ENCODE measurements around the gene CDC14B. TPM values are rescaled to one million over a fixed set of nuclear protein-coding genes. Genes with fewer than 3 reads are reported as not detected.
A peak's percentile ranks its signal among the peaks of the same experiment; 100 is the strongest.
"Not testable (repeated sequence)": the region's sequence is repeated elsewhere in the genome, so short reads cannot be mapped to it uniquely, and the experiment has no call there.

The CDC14B gene
- total and polyA plus RNA-seq, 3 donors from 2014 or later = 33.1 to 44.0 (median 33.7) TPM

DNA sequence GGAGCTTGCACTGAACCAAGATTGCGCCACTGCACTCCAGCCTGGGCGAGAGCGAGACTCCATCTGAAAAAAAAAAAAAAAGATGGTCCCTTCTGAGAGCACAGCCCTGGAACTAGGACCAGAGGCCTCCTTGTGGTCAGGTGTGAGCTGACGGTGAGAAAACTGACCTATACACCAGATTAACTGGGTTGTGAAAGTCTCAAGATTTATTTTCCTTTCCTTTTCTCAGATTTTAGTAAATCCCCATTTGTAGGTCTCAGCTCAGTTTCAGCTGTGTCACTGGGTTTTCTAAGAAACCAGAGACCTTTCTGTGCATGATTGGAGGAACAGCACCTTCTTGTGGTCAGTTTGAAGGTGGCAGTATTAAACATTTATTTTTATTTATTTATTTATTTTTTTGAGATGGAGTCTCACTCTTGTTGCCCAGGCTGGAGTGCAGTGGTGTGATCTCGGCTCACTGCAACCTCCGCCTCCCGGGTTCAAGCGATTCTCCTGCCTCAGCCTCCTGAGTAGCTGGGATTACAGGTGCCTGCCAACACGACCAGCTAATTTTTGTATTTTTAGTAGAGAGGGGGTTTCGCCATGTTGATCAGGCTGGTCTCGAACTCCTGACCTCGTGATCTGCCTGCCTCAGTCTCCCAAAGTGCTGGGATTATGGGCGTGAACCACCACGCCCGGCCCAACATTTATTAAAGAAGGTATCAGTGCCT is 47.2 kb upstream of the CDC14B start:
- not testable (repeated sequence) for H3K9me3 ChIP-seq; H3K36me3 ChIP-seq (ENCODE audit: low read depth, missing control alignments); H3K4me3 ChIP-seq; H3K27me3 ChIP-seq; H3K4me1 ChIP-seq; H3K27ac ChIP-seq
- WGBS, 2 donors = 68 to 69% methylated on average over 12 to 15 of the region's 15 CpGs
- TF ChIP-seq, protein P1, sequence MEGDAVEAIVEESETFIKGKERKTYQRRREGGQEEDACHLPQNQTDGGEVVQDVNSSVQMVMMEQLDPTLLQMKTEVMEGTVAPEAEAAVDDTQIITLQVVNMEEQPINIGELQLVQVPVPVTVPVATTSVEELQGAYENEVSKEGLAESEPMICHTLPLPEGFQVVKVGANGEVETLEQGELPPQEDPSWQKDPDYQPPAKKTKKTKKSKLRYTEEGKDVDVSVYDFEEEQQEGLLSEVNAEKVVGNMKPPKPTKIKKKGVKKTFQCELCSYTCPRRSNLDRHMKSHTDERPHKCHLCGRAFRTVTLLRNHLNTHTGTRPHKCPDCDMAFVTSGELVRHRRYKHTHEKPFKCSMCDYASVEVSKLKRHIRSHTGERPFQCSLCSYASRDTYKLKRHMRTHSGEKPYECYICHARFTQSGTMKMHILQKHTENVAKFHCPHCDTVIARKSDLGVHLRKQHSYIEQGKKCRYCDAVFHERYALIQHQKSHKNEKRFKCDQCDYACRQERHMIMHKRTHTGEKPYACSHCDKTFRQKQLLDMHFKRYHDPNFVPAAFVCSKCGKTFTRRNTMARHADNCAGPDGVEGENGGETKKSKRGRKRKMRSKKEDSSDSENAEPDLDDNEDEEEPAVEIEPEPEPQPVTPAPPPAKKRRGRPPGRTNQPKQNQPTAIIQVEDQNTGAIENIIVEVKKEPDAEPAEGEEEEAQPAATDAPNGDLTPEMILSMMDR (IDR thresholded peaks at IDR 0.05) = peak; percentile 84 to 85 (median 85)
- intact Hi-C loops (cut with DNase I; ENCODE audit: low total_unique reads) = loop anchor here (10.0 kb wide), 1 partner anchor 342 kb away; no protein-coding TSS in a partner anchor
- DNase-seq = peak; percentile 43

DNA sequence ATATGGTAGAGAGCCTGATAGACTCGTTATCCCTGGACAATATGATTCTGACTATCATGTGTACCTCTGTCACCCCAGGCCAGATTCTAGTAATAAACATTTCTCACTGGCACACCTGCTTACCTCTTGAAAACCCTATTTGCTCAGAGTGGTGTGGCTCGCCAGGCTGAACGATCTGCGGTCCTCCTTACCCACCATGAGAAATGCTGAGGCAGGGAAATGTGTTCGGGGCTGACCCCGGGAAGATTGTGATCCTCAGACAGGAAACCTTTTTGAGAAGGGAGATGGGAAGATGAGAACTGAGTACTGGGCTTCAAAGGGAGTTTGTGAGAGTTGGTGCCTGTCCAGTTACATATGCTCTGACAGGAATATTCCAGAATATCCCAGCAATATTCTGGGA is 46.1 kb upstream of the CDC14B start:
- DNase-seq = no peak
- Histone ChIP-seq H3K4me1 (no peaks in the 10 kb centered on the region), H3K27ac (no peak overlapping the region), H3K36me3 (ENCODE audit: low read depth, missing control alignments) (no peaks in the 10 kb centered on the region), H3K9me3 (no peaks in the 10 kb centered on the region), H3K27me3 (no peaks in the 10 kb centered on the region), H3K4me3 (no peak overlapping the region)
- WGBS, 2 donors = 87 to 89% methylated on average over 6 of the region's 6 CpGs
- TF ChIP-seq, protein P1 (IDR thresholded peaks at IDR 0.05) = no peak
- no peak for TF ChIP-seq POLR2A (IDR thresholded peaks at IDR 0.05)
- intact Hi-C loops (cut with DNase I; ENCODE audit: low total_unique reads) = loop anchor here (10.0 kb wide), 1 partner anchor 341 kb away; no protein-coding TSS in a partner anchor

DNA sequence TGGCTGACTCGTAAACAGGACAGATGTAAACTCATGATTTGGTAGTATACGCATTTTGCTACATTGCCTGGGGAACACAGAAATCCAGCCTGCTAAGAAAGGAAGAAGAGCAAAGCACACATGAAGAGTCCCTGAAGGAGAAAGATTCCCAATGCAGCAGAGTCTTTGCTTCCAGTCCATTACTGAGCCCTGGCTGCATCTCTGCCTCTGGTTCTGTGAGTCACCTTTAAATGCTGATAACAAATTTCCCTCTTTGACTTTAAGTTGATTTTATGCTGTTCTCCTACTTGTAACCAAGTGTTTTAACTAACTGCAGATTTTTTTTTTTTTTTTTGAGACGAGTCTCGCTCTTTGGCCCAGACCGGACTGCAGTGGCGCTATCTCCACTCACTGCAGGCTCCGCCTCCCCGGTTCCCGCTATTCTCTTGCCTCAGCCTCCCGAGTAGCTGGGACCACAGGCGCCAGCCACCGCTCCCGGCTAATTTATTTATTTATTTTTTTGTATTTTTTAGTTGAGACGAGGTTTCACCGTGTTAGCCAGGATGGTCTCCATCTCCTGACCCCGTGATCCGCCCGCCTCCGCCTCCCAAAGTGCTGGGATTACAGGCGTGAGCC is 44.0 kb upstream of the CDC14B start:
- TF ChIP-seq, protein P1 (IDR thresholded peaks at IDR 0.05) = no peak
- no peak for TF ChIP-seq POLR2A (IDR thresholded peaks at IDR 0.05)
- Histone ChIP-seq H3K4me3 (no peak overlapping the region), H3K9me3 (no peaks in the 10 kb centered on the region), H3K36me3 (ENCODE audit: low read depth, missing control alignments) (no peaks in the 10 kb centered on the region), H3K4me1 (no peaks in the 10 kb centered on the region), H3K27ac (no peak overlapping the region), H3K27me3 (no peaks in the 10 kb centered on the region)
- WGBS, 2 donors = 52 to 75% methylated on average over 20 of the region's 20 CpGs
- no peak for DNase-seq
- intact Hi-C loops (cut with DNase I; ENCODE audit: low total_unique reads) = loop anchor here (10.0 kb wide), 1 partner anchor 339 kb away; no protein-coding TSS in a partner anchor

DNA sequence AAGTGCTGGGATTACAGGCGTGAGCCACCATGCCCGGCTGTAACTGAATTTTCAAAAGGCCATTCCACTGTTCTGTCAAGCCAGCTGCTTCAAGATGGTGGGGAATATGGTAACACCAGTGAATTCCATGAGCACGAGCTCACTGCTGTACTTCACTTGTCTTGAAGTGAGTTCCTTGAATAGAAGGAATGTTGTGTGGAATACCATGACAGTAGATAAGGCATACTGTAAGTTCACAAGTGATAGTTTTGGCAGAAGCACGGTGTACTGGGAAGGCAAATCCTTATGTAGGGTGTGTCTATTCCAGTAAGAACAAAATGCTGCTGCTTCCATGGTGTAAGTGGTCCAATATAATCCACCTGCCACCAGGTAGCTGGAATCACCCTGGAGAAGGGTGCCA is 42.1 kb upstream of the CDC14B start:
- intact Hi-C loops (cut with DNase I; ENCODE audit: low total_unique reads) = loop anchor here (10.0 kb wide), 1 partner anchor 337 kb away; no protein-coding TSS in a partner anchor

More for the DNA sequence above, 42.1 kb upstream of the CDC14B start:
- Histone ChIP-seq H3K27ac (no peak overlapping the region), H3K4me3 (no peak overlapping the region), H3K27me3 (no peaks in the 10 kb centered on the region), H3K36me3 (ENCODE audit: low read depth, missing control alignments) (no peaks in the 10 kb centered on the region), H3K9me3 (no peaks in the 10 kb centered on the region), H3K4me1 (no peaks in the 10 kb centered on the region)
- DNase-seq = no peak
- WGBS, 2 donors = 78 to 84% methylated on average over 4 of the region's 4 CpGs
- TF ChIP-seq, protein P1 (IDR thresholded peaks at IDR 0.05) = no peak
- no peak for TF ChIP-seq POLR2A (IDR thresholded peaks at IDR 0.05)
